T-helper 9 cell (primary cell): ENCODE data around the gene TSC22D1.
"Not testable (repeated sequence)": the region's sequence is repeated elsewhere in the genome, so short reads cannot be mapped to it uniquely, and the experiment has no call there.

ENCODE experiments used
- DNase-seq: peaks from one replicate; pipeline ENCODE4 v3.0.0-alpha.2; 2020
- total RNA-seq, 2 donors: gene quantifications; one replicate each; lab custom pipeline; 2026; lab: John Stamatoyannopoulos, UW

TSC22D1 gene
- total RNA-seq = 43.5 to 57.0 reads per million in 2 donors

- DNase-seq = peak; percentile 59
Observed at GRCh38 chr13:44575741-44576350, at the start of gene TSC22D1. TSS of gene TSC22D1 (minus strand) at chr13:44576330. CDS start at chr13:44576074, 256 bp downstream.

GRCh38 chr13:44622708-44623107 is 46.6 kb upstream of the TSC22D1 start:
- DNase-seq = no peak

- no peak for DNase-seq
Observed at GRCh38 chr13:44622261-44622660, 46.1 kb upstream of the TSC22D1 start.

GRCh38 chr13:44620057-44620456 is 43.9 kb upstream of the TSC22D1 start:
- no peak for DNase-seq

GRCh38 chr13:44619651-44620050 is 43.5 kb upstream of the TSC22D1 start:
- DNase-seq = no peak

- no peak for DNase-seq
Observed at GRCh38 chr13:44618326-44618725, 42.2 kb upstream of the TSC22D1 start.

GRCh38 chr13:44617648-44618047 is 41.5 kb upstream of the TSC22D1 start:
- DNase-seq = no peak

- DNase-seq = no peak
Observed at GRCh38 chr13:44609137-44609536, 33.0 kb upstream of the TSC22D1 start.

- DNase-seq = no peak
Observed at GRCh38 chr13:44605721-44606120, 29.6 kb upstream of the TSC22D1 start.

- DNase-seq = no peak
Observed at GRCh38 chr13:44605275-44605674, 29.1 kb upstream of the TSC22D1 start.

GRCh38 chr13:44601586-44601985 is 25.5 kb upstream of the TSC22D1 start:
- no peak for DNase-seq

- not testable (repeated sequence) for DNase-seq
Observed at GRCh38 chr13:44593861-44594592, 17.9 kb upstream of the TSC22D1 start.

- DNase-seq = no peak
Observed at GRCh38 chr13:44592216-44592847, 16.2 kb upstream of the TSC22D1 start.

GRCh38 chr13:44591316-44591715 is 15.2 kb upstream of the TSC22D1 start:
- DNase-seq = no peak

- no peak for DNase-seq
Observed at GRCh38 chr13:44583137-44583536, 7.0 kb upstream of the TSC22D1 start.

GRCh38 chr13:44578067-44578400 is 1.9 kb upstream of the TSC22D1 start:
- no peak for DNase-seq

GRCh38 chr13:44577236-44578066 is 1.3 kb upstream of the TSC22D1 start:
- peak; percentile 95 for DNase-seq

GRCh38 chr13:44576351-44577235 is 463 bp upstream of the TSC22D1 start:
- DNase-seq = peak; percentile 35

- DNase-seq = no peak
Observed at GRCh38 chr13:44575035-44575434, 1.1 kb downstream of the TSC22D1 start.

- no peak for DNase-seq
Observed at GRCh38 chr13:44574466-44574855, 1.7 kb downstream of the TSC22D1 start.

- DNase-seq = no peak
Observed at GRCh38 chr13:44573790-44574465, 2.2 kb downstream of the TSC22D1 start.

- DNase-seq = no peak
Observed at GRCh38 chr13:44573071-44573470, 3.1 kb downstream of the TSC22D1 start.
